Stomach (tissue), 9 donors: ENCODE measurements around the gene SPART. TPM values are rescaled to one million over a fixed set of nuclear protein-coding genes. Genes with fewer than 3 reads are reported as not detected.

ENCODE experiments used
- DNase-seq, 2 donors: peaks; one replicate each; pipeline versions ENCODE4 v3.0.0 to v3.0.0-alpha.2; 2013 to 2019
- H3K27ac ChIP-seq, 5 donors: fragments of 200-600 bp in 4 of 5; sonication (generic) in 4 of 5; one replicate each; pipeline ENCODE4 v1.5.1; 2013 to 2019; ENCODE audit warnings: mild to moderate bottlenecking in 1 of 5, moderate library complexity in 1 of 5
- H3K27me3 ChIP-seq, 3 donors: fragments of 200-600 bp; sonication (generic); one replicate each; pipeline ENCODE4 v1.5.1; 2017 to 2019; ENCODE audit warnings: mixed run types in 1 of 3
- H3K36me3 ChIP-seq, 4 donors: fragments of 200-600 bp; sonication (generic); 1 replicate in 3 of 4; 2 replicates in 1 of 4; pipeline ENCODE4 v1.5.1; 2016 to 2019
- H3K4me1 ChIP-seq, 4 donors: fragments of 200-600 bp; sonication (generic); one replicate each; pipeline ENCODE4 v1.5.1; 2016 to 2019
- H3K4me3 ChIP-seq, 4 donors: fragments of 200-600 bp; sonication (generic) in 3 of 4; one replicate each; pipeline ENCODE4 v1.5.1; 2016 to 2019; ENCODE audit warnings: mild to moderate bottlenecking in 1 of 4
- H3K9me3 ChIP-seq, 4 donors: fragments of 200-600 bp; sonication (generic); one replicate each; pipeline ENCODE4 v1.5.1; 2016 to 2019
- EP300 ChIP-seq: sonication (generic); formaldehyde crosslinking; IDR thresholded peaks from one replicate; pipeline ENCODE4 v1.6.1; 2017; ENCODE audit warnings: antibody characterized with exemption
- POLR2A ChIP-seq, 4 donors: fragments of 450-650 bp; IDR thresholded peaks; one replicate each; pipeline ENCODE4 v1.6.1; 2016; ENCODE audit warnings: antibody characterized with exemption in 4 of 4, control low read depth in 2 of 4, mild to moderate bottlenecking in 1 of 4, moderate library complexity in 1 of 4
- POLR2AphosphoS5 ChIP-seq, 3 donors: sonication (generic); formaldehyde crosslinking; IDR thresholded peaks; one replicate each; pipeline ENCODE4 v1.6.1; 2016; ENCODE audit warnings: antibody characterized with exemption in 3 of 3
- WGBS, 5 donors: extraction: QIAGEN DNeasy Blood & Tissue Kit in 3 of 5; methylation state at CpG; one replicate each; pipeline versions ENCODE4 v1.1.5 to v1.1.7; 2013 to 2018; 5-methylcytosine and 5-hydroxymethylcytosine counted together
- intact Hi-C: fragments of 100-400 bp; cut with DNase I; formaldehyde crosslinking; loops from one replicate; pipeline ENCODE4 v1.15.1; 2023; ENCODE audit warnings: low total_unique reads
- polyA plus RNA-seq, 3 donors: library from polyadenylated mRNA; stranded (reverse); fragments of 200-250 nt; gene quantifications; one replicate each; pipeline ENCODE4 v1.2.3, GENCODE V29; 2013
- total RNA-seq, 5 donors: library from RNA; depleted of rRNA; stranded (reverse); fragments of >200 nt; gene quantifications; one replicate each; pipeline versions ENCODE4 v1.1.0 to v1.2.3, GENCODE V29; 2014 to 2016
- TF ChIP-seq, protein P1 (sequence below), 7 experiments: fragments of 450-650 bp in 4 of 7; fragments of 200-600 bp in 3 of 7; sonication (generic) in 3 of 7; IDR thresholded peaks; one replicate each; pipeline ENCODE4 v1.5.1; 2016 to 2019; ENCODE audit warnings: antibody characterized with exemption in 7 of 7, control low read depth in 2 of 7, mild to moderate bottlenecking in 1 of 7
- donor health status: healthy with polysubstance abuse.
- donor health status: Bipolar disorder and iron deficiency.
- donor health status: healthy.

Gene SPART
- total and polyA plus RNA-seq, 8 donors, result 6.1 to 121 (median 20.9) TPM

DNA sequence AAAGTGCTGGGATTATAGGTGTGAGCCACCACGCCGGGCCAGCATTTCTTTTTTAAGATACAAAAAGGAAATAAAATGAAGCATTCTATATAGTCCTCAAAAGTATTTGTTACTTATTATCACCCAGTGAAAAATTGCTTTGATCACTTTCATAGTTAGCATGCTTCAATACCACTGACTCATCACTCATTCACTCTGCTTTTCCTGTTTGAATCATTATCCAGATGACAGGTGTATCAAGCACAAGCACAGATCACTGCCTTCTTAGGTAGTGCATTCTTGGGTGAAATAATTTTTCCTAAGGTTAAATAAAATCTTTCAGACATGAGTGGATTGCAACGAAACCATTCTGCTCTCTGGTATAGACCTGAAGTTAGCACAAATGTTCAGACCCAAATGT, 35.8 kb upstream of the SPART start:
- DNase-seq, result no peak
- no peaks in the 10 kb centered on the region for H3K36me3 ChIP-seq
- WGBS, 5 donors, result 81 to 92% (median 87%) methylated on average over 3 of the region's 3 CpGs
- no peaks in the 10 kb centered on the region for H3K4me1 ChIP-seq
- peaks cover 0 to 9% (median 0%) of the 10 kb centered on the region in 3 donors for H3K27me3 ChIP-seq
- TF ChIP-seq, protein P1, sequence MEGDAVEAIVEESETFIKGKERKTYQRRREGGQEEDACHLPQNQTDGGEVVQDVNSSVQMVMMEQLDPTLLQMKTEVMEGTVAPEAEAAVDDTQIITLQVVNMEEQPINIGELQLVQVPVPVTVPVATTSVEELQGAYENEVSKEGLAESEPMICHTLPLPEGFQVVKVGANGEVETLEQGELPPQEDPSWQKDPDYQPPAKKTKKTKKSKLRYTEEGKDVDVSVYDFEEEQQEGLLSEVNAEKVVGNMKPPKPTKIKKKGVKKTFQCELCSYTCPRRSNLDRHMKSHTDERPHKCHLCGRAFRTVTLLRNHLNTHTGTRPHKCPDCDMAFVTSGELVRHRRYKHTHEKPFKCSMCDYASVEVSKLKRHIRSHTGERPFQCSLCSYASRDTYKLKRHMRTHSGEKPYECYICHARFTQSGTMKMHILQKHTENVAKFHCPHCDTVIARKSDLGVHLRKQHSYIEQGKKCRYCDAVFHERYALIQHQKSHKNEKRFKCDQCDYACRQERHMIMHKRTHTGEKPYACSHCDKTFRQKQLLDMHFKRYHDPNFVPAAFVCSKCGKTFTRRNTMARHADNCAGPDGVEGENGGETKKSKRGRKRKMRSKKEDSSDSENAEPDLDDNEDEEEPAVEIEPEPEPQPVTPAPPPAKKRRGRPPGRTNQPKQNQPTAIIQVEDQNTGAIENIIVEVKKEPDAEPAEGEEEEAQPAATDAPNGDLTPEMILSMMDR (IDR thresholded peaks at IDR 0.05), result no peak
- TF ChIP-seq POLR2AphosphoS5 (IDR thresholded peaks at IDR 0.05) (no peak), EP300 (no peak), POLR2A (IDR thresholded peaks at IDR 0.05) (no peak)
- no peaks in the 10 kb centered on the region for H3K9me3 ChIP-seq
- no peak overlapping the region for H3K27ac ChIP-seq
- intact Hi-C loops, result no loop called here
- H3K4me3 ChIP-seq, result no peak overlapping the region

DNA sequence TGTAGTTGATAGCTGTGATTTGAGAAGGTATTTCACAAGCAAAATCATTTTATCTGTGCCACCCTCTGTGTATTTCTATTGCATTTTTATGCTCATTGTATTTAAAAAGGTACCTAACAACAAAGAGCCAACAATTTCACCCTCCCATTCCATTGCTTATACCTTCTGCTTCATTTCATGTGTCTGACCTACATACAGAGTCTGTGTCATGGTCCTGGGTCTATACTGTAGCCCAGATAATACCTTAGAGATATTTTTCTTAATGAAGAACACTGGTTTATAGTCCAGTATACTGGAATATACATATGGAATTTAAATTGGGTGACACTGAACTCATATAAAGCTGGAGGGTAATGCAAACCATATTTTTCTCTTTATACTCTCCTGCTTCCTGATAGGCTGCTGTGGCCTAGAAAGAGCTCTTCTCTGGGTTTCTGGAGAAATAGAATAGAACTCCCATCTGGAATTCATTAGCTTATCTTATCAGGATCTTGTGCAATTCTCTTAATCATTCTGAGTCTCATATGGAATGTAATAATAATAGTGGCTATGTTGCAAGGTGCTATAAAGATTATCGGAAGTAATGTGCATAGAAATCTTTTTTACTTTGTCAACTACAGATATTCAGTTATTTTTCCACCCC, 31.8 kb upstream of the SPART start:
- Histone ChIP-seq H3K27me3 (peaks cover 0 to 5% (median 0%) of the 10 kb centered on the region in 3 donors), H3K4me3 (no peak overlapping the region), H3K9me3 (no peaks in the 10 kb centered on the region), H3K36me3 (no peaks in the 10 kb centered on the region), H3K27ac (no peak overlapping the region), H3K4me1 (no peaks in the 10 kb centered on the region)
- WGBS, 5 donors, result 70 to 89% (median 79%) methylated on average over 1 of the region's 1 CpG
- TF ChIP-seq POLR2AphosphoS5 (IDR thresholded peaks at IDR 0.05) (no peak), POLR2A (IDR thresholded peaks at IDR 0.05) (no peak), EP300 (no peak)
- TF ChIP-seq, protein P1 (IDR thresholded peaks at IDR 0.05), result no peak
- intact Hi-C loops, result no loop called here
- no peak for DNase-seq

DNA sequence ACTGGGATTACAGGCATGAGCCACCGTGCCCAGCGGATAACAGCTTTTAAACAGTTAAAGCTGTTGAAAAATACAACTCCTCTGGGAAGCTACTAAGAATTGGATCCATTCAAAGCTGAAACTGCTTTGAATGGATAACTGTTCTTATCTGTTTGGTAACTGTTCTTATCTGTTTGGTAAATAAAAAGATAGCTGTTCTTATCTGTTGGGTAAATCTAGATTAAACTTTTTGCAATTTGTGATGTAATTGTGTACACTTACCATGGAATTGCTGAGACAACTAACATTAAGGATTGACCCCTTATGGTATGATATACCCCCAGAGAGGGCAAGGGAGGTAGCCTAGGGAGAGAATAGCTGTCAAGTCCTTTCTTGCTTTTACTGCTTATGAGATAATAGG, 27.9 kb upstream of the SPART start:
- 42 to 80% (median 58%) methylated on average over 2 of the region's 2 CpGs for WGBS, 5 donors
- Histone ChIP-seq H3K9me3 (no peaks in the 10 kb centered on the region), H3K27me3 (no peaks in the 10 kb centered on the region), H3K27ac (no peak overlapping the region), H3K36me3 (no peaks in the 10 kb centered on the region), H3K4me1 (no peaks in the 10 kb centered on the region), H3K4me3 (no peak overlapping the region)
- intact Hi-C loops, result no loop called here
- no peak for DNase-seq
- no peak for TF ChIP-seq EP300
- TF ChIP-seq POLR2A (IDR thresholded peaks at IDR 0.05), result no peak
- TF ChIP-seq, protein P1 (IDR thresholded peaks at IDR 0.05), result no peak
- no peak for TF ChIP-seq POLR2AphosphoS5 (IDR thresholded peaks at IDR 0.05)

DNA sequence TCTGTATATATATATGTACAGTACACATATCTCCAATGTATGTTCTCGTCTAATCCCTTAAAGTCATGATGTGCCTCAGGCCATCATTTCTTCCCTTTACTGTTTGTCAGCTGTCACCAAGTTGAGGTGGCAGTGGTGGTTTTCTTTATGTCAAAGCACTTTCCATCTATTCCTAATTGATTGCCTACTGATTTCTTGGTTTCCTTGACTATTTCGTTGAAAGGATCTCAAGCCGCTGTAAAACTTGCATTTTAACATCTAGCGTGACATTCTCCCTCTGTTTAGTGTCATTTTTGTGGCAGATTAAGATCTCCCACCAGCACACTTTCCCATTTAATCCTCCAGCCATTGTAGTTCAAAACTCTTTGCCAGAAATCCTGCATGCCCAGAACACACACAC, 25.0 kb upstream of the SPART start:
- Histone ChIP-seq H3K4me1 (no peaks in the 10 kb centered on the region), H3K27ac (no peak overlapping the region), H3K27me3 (no peaks in the 10 kb centered on the region), H3K9me3 (no peaks in the 10 kb centered on the region), H3K4me3 (no peak overlapping the region), H3K36me3 (no peaks in the 10 kb centered on the region)
- 78 to 94% (median 92%) methylated on average over 4 of the region's 4 CpGs for WGBS, 5 donors
- intact Hi-C loops, result no loop called here
- no peak for DNase-seq
- no peak for TF ChIP-seq POLR2AphosphoS5 (IDR thresholded peaks at IDR 0.05)
- no peak for TF ChIP-seq EP300
- TF ChIP-seq, protein P1 (IDR thresholded peaks at IDR 0.05), result no peak
- no peak for TF ChIP-seq POLR2A (IDR thresholded peaks at IDR 0.05)
